GM18907 (cell line): ENCODE results near the gene C11orf52.
"Not testable (repeated sequence)": the region's sequence is repeated elsewhere in the genome, so short reads cannot be mapped to it uniquely, and the experiment has no call there.

Source experiments
- ATAC-seq: cut with Tn5 transposase; IDR thresholded peaks from one replicate; pipeline ENCODE4 v1.9.1; 2021; ENCODE audit warnings: mild to moderate bottlenecking, moderate library complexity; ENCODE audit not compliant: unreplicated experiment

The C11orf52 gene

DNA sequence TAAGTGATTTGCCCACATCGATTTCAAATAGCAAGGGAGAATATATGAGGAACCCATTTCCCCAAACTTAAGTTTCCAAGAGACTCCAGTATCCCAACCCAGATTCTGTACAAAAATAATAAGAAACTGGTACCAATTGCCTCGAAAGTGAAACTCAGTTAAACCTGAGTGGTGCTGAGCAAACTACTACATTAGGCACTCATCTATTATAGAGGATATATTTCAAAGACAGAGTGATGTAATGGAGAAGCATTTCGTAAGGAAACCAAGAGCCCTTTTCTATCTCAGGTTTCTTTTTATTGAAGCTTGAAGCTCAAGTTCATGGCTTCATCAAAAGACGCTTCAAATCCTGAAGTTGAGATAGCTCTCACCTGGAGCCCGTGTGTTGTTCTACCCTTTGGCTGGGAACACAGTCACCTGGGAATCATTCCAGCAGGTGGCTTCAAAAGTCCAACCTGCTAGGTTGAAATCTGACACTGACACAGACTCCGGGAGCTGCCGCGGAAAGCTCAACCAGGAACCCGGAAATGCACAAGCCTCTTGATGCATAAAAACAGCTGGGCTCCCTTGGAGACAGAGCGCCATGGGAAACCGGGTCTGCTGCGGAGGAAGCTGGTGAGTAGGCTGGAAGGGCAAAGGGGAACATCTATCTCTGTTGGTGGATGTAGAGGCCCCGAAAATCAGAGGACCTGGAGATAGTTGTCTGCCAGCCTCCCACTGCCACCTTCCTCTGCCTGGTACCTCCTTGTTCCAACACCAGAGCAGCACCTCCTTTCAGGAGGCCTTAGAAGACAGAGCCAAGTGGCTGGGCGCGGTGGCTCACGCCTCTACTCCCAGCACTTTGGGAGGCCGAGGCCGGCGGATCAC is at the start of gene C11orf52:
TSS of gene C11orf52 (plus strand) at position 524 of the 867 bp plus-strand sequence. CDS start at position 584, 60 bp downstream.
- no peak for ATAC-seq

DNA sequence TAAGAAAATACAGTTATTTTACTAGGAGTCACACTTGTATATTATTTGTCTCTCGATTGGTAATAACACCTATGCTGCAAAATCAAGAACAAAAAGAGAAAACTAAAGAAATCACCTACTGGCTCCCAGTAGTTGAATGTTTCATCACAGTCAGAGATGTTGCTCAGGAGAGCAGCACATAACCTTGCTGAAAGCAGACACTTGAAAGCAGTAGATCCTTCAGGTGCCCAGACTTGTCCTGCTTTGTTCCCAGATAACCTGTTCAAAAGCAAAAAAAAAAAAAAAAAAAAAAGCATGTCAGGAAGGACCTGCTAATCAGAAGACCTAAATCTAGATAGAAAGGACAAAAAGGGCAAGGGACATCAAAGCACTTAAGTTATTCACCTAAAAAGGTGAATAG is 48.6 kb upstream of the C11orf52 start:
- no peak for ATAC-seq

DNA sequence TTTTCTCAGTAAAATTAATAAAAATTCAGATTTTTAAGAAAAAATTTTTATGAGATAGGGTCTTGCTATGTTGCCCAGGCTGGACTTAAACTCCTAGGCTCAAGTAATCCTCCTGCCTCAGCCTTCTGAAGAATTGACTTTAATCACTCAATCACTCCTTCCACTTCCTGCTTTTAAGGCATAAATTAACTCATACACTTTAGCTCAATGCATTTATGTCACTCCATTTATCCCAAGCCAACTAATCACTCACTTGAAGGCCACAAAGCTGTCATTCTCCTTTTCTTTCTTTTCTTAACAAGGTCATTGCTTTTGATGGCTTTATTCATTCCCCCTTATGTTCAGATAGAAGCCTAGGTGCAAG is 48.2 kb upstream of the C11orf52 start:
- ATAC-seq, result peak; percentile 6

DNA sequence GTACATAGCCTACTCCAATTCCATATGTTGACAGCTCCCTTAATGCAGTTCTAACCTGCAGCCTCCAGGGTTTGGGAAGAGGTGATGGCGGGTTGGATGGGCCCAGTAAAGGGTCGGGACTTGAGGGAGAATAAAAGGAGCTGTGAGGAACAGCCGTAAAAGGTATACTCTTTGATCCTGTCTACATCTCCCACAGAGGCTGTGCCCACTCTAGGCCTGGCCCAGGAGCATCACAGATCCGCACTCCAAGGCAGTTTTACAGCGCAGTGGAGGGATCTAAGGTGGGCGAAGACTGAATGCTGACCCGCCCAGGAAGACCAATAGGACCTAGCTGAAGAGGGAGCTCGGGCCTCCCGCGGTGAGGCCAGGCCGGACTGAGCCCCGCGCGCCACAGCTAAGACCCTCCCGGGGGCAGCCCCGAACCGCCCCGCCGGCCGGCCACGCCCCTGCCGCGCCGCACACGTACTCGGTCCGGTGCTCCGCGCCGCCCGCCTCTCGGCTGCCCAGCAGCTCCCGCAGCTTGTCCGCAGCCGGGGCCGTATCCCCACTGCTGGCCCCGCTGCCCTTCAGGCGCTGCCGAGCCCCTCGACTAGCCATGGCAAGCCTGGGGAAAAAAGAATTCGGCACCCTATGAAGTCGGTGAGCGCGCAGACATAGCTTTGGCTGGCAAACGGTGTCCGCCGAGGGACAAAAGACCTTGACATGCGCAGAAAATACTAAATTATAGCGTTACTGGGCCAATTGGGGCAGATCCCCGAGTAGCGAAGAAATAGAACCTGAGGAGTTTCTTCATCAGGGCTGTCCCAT is 47.6 kb upstream of the C11orf52 start, which contains the start of gene ALG9:
TSS of gene ALG9 (minus strand) at position 696 of the 807 bp plus-strand sequence. CDS start at position 597, 99 bp downstream.
- peak; percentile 90 for ATAC-seq

DNA sequence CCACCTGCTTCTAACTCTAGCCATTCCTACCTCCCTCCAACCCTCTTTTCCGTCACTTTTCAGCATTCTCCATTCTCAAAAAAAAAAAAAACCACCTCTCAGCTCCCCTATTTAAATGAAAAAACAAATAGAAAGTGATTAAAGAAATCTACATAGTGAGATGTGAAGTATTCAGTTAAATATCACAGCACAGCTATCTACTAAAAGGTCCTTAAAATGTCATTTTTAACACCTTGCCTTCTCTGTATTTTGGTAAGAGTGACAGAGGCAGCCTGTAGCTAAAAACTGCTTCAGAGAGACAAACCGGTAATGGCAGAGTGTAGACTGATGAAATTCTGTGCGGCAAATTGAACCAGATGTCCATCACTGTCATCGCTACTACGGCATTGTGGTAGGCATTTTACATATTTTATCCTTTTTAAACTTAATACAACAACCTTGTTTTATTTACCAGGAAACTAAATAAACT is 47.0 kb upstream of the C11orf52 start:
- no peak for ATAC-seq

DNA sequence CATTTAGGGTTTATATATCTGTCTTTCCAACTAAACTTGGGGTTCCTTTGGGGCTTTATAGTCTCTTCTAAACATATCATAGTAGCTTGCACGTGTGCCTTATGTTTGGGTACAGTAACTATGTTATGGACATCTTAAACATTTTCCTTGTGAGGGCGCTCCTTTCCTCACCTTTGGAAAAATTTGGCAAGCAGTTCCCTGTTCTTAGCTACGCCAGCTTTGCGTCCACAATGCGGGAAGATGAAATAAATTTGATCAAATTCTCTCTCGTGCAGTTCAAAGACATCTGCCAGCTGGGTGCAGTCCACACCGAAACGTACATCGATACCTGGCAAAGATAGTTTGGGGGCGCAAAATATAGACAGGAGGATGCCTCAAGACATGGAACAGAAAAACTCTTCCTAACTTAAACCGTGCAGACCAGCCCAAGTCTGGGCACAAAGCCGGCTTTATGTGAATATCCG is 40.3 kb upstream of the C11orf52 start:
- ATAC-seq, result peak; percentile 22

- ATAC-seq, result peak; percentile 90
These were observed 39.7 kb upstream of the C11orf52 start, which contains the start of the genes CFAP68 and FDXACB1 for GRCh38 chr11:111878849-111879636. TSS of gene CFAP68 (plus strand) at chr11:111879541. CDS start at chr11:111879561, 20 bp downstream. TSS of gene FDXACB1 (minus strand) at chr11:111879165. CDS start at chr11:111879132, 33 bp downstream.

DNA sequence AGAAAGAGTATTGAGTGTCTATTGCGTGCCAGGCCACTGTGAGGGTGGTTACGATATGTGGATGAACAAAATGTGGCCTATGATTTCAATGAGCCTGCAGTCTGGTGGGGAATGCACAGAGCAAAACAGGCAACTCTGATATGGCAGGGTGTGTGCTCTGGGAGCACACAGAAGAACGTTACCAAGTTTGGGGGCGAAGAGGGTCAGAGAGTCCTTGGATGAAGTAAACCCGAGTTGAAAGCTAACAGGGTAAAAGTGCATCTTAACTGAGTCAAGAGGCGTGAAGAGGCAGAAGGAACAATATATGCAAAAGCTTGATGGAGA is 39.1 kb upstream of the C11orf52 start:
- no peak for ATAC-seq

DNA sequence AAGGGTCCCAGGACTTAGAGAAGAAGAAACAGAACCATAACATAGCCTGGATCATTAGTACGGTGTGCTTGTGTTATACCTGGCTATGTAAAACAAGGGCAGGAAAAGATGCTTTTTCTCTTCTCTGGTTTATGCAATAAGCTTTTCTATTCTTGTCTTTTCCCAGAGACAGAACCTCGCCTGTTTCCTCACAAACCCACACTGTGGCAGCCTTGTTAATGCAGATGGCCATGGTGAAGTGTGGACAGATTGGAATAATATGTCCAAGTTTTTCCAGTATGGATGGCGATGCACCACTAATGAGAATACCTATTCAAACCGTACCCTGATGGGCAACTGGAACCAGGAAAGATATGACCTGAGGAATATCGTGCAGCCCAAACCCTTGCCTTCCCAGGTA is 36.5 kb upstream of the C11orf52 start:
- ATAC-seq, result no peak

DNA sequence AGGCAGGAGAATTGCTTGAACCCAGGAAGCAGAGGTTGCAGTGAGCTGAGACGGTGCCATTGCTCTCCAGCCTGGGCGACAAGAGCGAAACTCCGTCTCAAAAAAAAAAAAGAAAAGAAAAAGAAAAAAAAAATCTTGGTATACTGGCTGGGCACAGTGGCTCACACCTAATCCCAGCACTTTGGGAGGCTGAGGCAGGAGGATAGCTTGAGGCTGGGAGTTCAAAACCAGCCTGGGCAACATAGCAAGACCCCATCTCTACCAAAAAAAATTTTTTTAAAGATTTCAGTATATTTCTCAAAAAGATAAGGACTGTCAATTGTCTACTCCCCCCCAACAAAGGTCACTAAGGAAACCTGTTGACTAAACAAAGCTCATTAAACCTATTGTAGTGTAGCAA is 33.7 kb upstream of the C11orf52 start:
- not testable (repeated sequence) for ATAC-seq

- ATAC-seq, result no peak
These were observed 32.7 kb upstream of the C11orf52 start for GRCh38 chr11:111886032-111886431.

DNA sequence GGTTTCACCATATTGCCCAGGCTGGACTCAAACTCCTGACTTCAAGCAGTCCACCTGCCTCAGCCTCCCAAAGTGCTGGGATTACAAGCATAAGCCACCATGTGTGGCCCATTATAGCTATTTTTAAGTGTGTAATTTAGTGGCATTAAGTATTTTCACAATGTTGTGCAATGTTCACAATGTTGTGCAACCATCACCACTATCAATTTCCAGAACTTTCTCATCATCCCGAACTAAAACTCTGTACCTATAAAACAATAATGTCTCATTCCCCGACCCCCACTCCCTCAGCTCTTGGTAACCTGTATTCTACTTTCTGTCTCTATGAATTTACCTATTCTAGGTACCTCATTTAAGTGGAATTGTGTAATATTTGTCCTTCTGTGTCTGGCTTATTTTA is 31.9 kb upstream of the C11orf52 start:
- no peak for ATAC-seq

- no peak for ATAC-seq
These were observed 13.3 kb upstream of the C11orf52 start for GRCh38 chr11:111905411-111905810.

DNA sequence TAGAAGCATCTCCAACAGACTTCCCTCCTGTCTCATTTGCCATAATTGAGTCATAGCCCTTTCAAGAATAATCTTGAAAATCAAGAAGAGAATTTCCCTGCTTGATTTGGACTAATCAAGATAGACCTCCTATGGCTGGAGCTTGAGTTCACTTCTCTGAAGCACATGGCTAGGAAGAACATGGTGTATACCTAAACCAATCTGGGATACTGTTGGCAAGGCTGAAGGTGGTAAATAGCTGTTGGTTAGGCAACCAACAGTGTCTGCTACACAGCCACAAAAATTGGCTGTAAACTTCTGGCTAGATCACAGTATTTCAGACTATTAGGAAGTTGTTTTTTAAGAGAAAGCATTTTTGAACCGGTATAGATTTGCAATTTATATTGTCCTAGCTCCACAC is 12.0 kb upstream of the C11orf52 start:
- no peak for ATAC-seq

DNA sequence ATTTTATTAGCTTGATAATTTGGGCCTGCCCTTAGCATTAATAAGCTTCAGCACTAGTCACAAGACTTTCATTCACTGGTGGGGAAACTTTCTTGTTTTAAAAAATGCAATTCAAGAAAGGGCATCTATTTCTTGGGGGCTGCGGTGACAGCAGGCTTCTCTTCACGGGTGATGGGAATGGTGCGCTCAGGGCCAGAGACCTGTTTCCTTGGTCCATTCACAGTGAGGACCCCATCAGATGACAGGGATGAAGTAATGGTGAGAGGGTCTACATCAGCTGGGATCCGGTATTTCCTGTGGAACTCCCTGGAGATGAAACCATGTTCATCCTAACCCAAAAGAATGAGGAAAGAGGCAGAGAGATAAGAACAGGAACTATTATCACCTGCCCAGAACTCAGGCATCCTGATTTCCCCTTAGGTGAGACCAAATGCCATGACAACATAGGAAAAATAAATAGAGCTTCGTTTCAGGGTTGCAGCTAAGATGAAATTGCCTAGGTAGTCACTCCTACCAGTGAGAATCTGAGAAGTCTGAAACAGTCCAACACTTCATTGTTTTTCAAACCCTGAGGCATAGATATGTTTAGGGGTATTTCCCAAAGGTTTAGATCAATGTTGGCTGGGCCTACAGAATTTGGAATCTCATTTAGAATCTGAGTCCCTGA is 9.9 kb upstream of the C11orf52 start:
- ATAC-seq, result no peak

- no peak for ATAC-seq
These were observed 9.3 kb upstream of the C11orf52 start for GRCh38 chr11:111909378-111909777.

- no peak for ATAC-seq
These were observed 7.8 kb upstream of the C11orf52 start for GRCh38 chr11:111910676-111911562.

- no peak for ATAC-seq
These were observed 6.9 kb upstream of the C11orf52 start, which contains the start of gene CRYAB for GRCh38 chr11:111911563-111912401. TSS of gene CRYAB (minus strand) at chr11:111911770. CDS start at chr11:111911724, 46 bp downstream.
